ENCODE measurements around the gene PPP2R3B.

Gene PPP2R3B

DNA sequence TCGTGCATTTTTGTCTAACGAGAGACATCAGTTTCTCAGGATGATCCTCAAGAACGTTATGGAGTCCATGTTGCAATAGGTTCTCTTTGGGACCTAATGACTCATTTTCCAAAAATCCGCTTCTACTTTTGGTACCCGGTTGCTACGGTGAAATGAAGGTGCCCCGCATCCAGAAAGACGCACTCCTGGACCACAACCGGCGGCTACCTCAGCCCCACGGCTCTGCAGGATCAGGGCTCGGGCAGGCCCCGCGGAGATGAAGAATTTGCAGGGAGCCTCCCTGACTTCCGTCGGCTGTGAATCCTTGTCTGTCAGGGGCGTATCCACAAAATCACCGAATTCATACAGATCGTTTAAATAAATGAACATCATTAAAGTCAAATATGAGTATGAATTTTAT, 83.7 kb downstream of the PPP2R3B start:
- Histone ChIP-seq H3K27me3 (ENCODE audit: control insufficient read depth, insufficient read depth, low read length) (no peaks in the 10 kb centered on the region), H3K4me1 (ENCODE audit: control insufficient read depth, insufficient read depth, low read length) (no peaks in the 10 kb centered on the region), H3K9ac (ENCODE audit: low read length) (no peak overlapping the region), H3K4me3 (ENCODE audit: low read length) (no peak overlapping the region), H3K9me3 (ENCODE audit: control insufficient read depth, low read length) (no peaks in the 10 kb centered on the region), H3K36me3 (ENCODE audit: control insufficient read depth, insufficient read depth, low read length) (peaks cover 3% of the 10 kb centered on the region)

DNA sequence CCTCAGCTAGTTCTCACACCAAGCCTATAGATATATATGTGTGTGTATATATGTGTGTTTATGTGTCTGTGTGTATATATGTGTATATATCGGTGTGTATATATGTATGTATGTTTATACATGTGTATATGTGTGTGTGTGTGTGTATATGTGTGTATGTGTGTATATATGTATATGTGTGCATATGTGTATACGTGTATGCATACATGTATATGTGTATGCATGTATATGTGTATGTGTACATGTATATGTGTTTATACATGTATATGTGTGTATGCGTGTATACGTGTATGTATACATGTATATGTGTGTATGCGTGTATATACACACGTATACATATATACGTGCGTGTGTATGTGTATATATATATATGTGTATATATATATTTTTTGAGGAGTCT, 86.4 kb downstream of the PPP2R3B start:
- peaks cover 3% of the 10 kb centered on the region for H3K36me3 ChIP-seq (ENCODE audit: control insufficient read depth, insufficient read depth, low read length)
- H3K4me3 ChIP-seq (ENCODE audit: low read length), result no peak overlapping the region

GRCh38 chrX:298993-299392, 87.7 kb downstream of the PPP2R3B start:
- Histone ChIP-seq H3K4me3 (ENCODE audit: low read length) (no peak overlapping the region), H3K36me3 (ENCODE audit: control insufficient read depth, insufficient read depth, low read length) (peaks cover 3% of the 10 kb centered on the region), H3K27me3 (ENCODE audit: control insufficient read depth, insufficient read depth, low read length) (no peaks in the 10 kb centered on the region), H3K9me3 (ENCODE audit: control insufficient read depth, low read length) (no peaks in the 10 kb centered on the region), H3K4me1 (ENCODE audit: control insufficient read depth, insufficient read depth, low read length) (no peaks in the 10 kb centered on the region), H3K9ac (ENCODE audit: low read length) (no peak overlapping the region)

More for the DNA sequence above, 86.4 kb downstream of the PPP2R3B start:
- H3K9ac ChIP-seq (ENCODE audit: low read length), result no peak overlapping the region
- no peaks in the 10 kb centered on the region for H3K27me3 ChIP-seq (ENCODE audit: control insufficient read depth, insufficient read depth, low read length)
- no peaks in the 10 kb centered on the region for H3K9me3 ChIP-seq (ENCODE audit: control insufficient read depth, low read length)
- no peaks in the 10 kb centered on the region for H3K4me1 ChIP-seq (ENCODE audit: control insufficient read depth, insufficient read depth, low read length)

DNA sequence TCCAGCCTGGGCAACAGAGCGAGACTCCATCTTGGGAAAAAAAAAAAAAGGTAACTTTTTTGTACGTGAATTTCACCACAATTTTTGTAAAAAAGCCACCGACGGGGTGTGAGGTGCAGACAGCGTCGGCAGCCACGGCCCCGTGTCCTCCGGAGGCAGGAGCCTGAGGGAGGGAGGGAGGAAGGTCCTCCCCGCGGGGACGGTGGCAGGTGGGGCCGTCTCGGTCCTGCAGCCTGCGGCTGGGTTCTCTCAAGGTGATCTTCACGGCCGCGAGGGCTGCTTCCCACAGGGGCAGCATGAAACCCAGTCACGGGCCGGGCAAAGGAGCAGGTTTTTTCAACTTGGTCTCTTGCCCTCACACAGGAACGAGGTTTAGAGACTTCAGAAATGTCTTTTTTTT, 91.6 kb downstream of the PPP2R3B start:
- no peak overlapping the region for H3K9ac ChIP-seq (ENCODE audit: low read length)
- H3K36me3 ChIP-seq (ENCODE audit: control insufficient read depth, insufficient read depth, low read length), result peaks cover 3% of the 10 kb centered on the region
- H3K4me1 ChIP-seq (ENCODE audit: control insufficient read depth, insufficient read depth, low read length), result no peaks in the 10 kb centered on the region
- no peaks in the 10 kb centered on the region for H3K9me3 ChIP-seq (ENCODE audit: control insufficient read depth, low read length)
- no peaks in the 10 kb centered on the region for H3K27me3 ChIP-seq (ENCODE audit: control insufficient read depth, insufficient read depth, low read length)
- H3K4me3 ChIP-seq (ENCODE audit: low read length), result no peak overlapping the region

DNA sequence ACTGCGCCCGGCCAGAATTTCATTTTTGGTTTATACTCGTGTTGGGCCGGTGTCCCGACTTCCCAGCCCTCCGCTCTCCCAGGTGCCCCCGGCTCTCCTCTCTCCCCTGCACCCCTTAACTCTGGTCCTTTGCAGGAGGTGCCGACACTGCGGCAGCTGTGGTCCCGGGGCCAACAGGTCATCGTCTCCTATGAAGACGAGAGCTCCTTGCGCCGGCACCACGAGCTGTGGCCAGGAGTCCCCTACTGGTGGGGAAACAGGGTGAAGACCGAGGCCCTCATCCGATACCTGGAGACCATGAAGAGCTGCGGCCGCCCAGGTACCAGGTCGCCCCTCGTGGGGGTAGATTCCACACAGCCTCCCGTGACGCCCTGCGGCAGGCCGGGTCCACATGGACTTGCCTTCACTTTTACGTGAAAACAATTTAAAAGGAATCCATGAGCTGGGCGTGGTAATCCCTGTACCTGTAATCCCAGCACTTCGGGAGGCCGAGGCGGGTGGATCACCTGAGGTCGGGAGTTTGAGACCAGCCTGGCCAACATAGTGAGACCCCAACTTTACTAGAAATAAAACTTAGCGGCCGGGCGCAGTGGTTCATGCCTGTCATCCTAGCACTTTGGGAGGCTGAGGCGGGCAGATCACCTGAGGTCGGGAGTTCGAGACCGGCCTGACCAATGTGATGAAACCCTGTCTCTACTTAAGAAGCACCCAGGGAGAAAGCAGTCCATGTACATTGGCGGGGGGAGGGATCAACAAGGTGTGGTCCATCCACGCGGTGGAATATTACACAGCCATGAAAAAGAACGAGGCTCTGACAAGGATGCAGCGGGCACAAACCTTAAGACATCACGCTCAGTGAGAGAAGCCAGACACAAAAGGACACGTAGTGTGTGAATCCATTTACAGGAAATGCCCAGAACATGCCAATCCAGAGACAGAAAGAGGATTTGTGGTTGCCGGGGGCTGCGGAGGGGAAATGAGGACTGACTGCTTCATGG, 93.5 kb downstream of the PPP2R3B start:
- H3K9me3 ChIP-seq (ENCODE audit: control insufficient read depth, low read length), result no peaks in the 10 kb centered on the region
- H3K9ac ChIP-seq (ENCODE audit: low read length), result no peak overlapping the region
- H3K4me1 ChIP-seq (ENCODE audit: control insufficient read depth, insufficient read depth, low read length), result no peaks in the 10 kb centered on the region
- H3K4me3 ChIP-seq (ENCODE audit: low read length), result no peak overlapping the region
- H3K36me3 ChIP-seq (ENCODE audit: control insufficient read depth, insufficient read depth, low read length), result no peaks in the 10 kb centered on the region
- no peaks in the 10 kb centered on the region for H3K27me3 ChIP-seq (ENCODE audit: control insufficient read depth, insufficient read depth, low read length)

GRCh38 chrX:291411-291901, 95.3 kb downstream of the PPP2R3B start:
- Histone ChIP-seq H3K9ac (ENCODE audit: low read length) (no peak overlapping the region), H3K27me3 (ENCODE audit: control insufficient read depth, insufficient read depth, low read length) (no peaks in the 10 kb centered on the region), H3K9me3 (ENCODE audit: control insufficient read depth, low read length) (no peaks in the 10 kb centered on the region), H3K4me3 (ENCODE audit: low read length) (no peak overlapping the region), H3K4me1 (ENCODE audit: control insufficient read depth, insufficient read depth, low read length) (no peaks in the 10 kb centered on the region), H3K36me3 (ENCODE audit: control insufficient read depth, insufficient read depth, low read length) (no peaks in the 10 kb centered on the region)

DNA sequence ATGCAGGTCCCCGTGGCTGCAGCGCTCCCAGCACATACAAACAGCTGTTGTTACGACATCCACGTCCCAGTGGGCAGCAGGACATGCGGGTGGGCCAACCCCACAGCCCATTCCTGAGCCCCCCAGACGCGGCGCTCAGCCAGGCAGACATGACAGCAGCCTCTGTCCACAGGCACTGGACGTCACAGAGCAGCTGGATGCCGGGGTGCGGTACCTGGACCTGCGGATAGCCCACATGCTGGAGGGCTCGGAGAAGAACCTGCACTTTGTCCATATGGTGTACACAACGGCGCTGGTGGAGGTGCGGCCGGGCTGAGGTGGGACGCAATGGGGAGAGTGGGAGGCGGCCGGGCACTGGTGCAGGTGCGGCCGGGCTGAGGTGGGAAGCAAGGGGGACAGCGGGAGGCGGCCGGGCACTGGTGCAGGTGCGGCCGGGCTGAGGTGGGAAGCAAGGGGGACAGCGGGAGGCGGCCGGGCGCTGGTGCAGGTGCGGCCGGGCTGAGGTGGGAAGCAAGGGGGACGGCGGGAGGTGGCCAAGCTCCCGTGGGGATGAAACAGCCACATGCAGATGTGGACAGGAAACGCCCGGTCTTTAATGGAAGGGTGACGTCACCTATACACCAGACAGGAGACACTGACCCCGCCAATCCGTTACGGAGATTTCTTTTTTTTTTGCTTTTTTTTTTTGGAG, 96.1 kb downstream of the PPP2R3B start:
- Histone ChIP-seq H3K4me1 (ENCODE audit: control insufficient read depth, insufficient read depth, low read length) (no peaks in the 10 kb centered on the region), H3K27me3 (ENCODE audit: control insufficient read depth, insufficient read depth, low read length) (no peaks in the 10 kb centered on the region), H3K36me3 (ENCODE audit: control insufficient read depth, insufficient read depth, low read length) (no peaks in the 10 kb centered on the region), H3K9me3 (ENCODE audit: control insufficient read depth, low read length) (no peaks in the 10 kb centered on the region), H3K4me3 (ENCODE audit: low read length) (no peak overlapping the region), H3K9ac (ENCODE audit: low read length) (no peak overlapping the region)

GRCh38 chrX:288561-288991, 98.1 kb downstream of the PPP2R3B start:
- H3K9ac ChIP-seq (ENCODE audit: low read length), result no peak overlapping the region
- no peaks in the 10 kb centered on the region for H3K36me3 ChIP-seq (ENCODE audit: control insufficient read depth, insufficient read depth, low read length)
- no peaks in the 10 kb centered on the region for H3K9me3 ChIP-seq (ENCODE audit: control insufficient read depth, low read length)
- no peaks in the 10 kb centered on the region for H3K4me1 ChIP-seq (ENCODE audit: control insufficient read depth, insufficient read depth, low read length)
- no peaks in the 10 kb centered on the region for H3K27me3 ChIP-seq (ENCODE audit: control insufficient read depth, insufficient read depth, low read length)
- no peak overlapping the region for H3K4me3 ChIP-seq (ENCODE audit: low read length)

GRCh38 chrX:287670-288069, 99.0 kb downstream of the PPP2R3B start:
- H3K36me3 ChIP-seq (ENCODE audit: control insufficient read depth, insufficient read depth, low read length), result no peaks in the 10 kb centered on the region

DNA sequence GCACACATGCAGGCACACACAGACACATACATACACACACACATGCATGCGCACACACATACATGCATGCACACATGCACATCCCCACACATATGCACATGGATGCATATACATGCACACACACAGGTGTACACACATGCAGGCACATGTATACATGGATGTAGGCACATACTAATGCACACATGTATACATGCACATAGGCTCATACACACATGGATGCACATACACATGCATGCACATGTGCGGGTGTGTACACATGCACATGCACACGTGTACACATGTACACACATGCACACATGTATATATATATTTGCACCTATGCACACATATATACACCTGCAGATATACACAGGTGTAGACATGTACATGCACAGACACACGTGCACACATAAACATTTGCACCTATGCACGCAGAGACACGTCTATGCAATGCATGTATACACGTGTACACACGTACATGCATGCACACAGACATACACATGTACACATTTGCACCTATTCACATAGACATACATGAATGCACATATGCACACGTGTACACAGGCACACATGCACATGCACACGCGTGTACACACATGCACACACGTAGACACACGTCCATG, 101.5 kb downstream of the PPP2R3B start:
- Histone ChIP-seq H3K27me3 (ENCODE audit: control insufficient read depth, insufficient read depth, low read length) (no peaks in the 10 kb centered on the region), H3K9me3 (ENCODE audit: control insufficient read depth, low read length) (no peaks in the 10 kb centered on the region), H3K4me1 (ENCODE audit: control insufficient read depth, insufficient read depth, low read length) (no peaks in the 10 kb centered on the region), H3K4me3 (ENCODE audit: low read length) (no peak overlapping the region), H3K9ac (ENCODE audit: low read length) (no peak overlapping the region), H3K36me3 (ENCODE audit: control insufficient read depth, insufficient read depth, low read length) (no peaks in the 10 kb centered on the region)

More at GRCh38 chrX:287670-288069, 99.0 kb downstream of the PPP2R3B start:
- H3K4me3 ChIP-seq (ENCODE audit: low read length), result no peak overlapping the region
- no peaks in the 10 kb centered on the region for H3K27me3 ChIP-seq (ENCODE audit: control insufficient read depth, insufficient read depth, low read length)
- H3K4me1 ChIP-seq (ENCODE audit: control insufficient read depth, insufficient read depth, low read length), result no peaks in the 10 kb centered on the region
- H3K9me3 ChIP-seq (ENCODE audit: control insufficient read depth, low read length), result no peaks in the 10 kb centered on the region
- no peak overlapping the region for H3K9ac ChIP-seq (ENCODE audit: low read length)
